IMR-90 (cell line): Measurements from ENCODE around the gene MAP3K13. TPM values are rescaled to one million over a fixed set of nuclear protein-coding genes. Genes with fewer than 3 reads are reported as not detected.

Experiments
- ATAC-seq: fragments of 200-7000 bp; cut with Tn5 transposase; 2 replicates; pipeline ENCODE4 v1.9.1; 2020; ENCODE audit warnings: low read depth, mild to moderate bottlenecking, moderate library complexity
- BruUV-seq: library from RNA; stranded (reverse); fragments of 400-500 nt; replicated peaks from 2 replicates; lab custom pipeline; 2021; lab: Mats Ljungman, UMichigan
- CTCF ChIA-PET: fragments of 300-600 bp; formaldehyde crosslinking; extraction: SDS; loops from one replicate; lab custom pipeline; 2021; ENCODE audit warnings: antibody characterized with exemption; lab: Yijun Ruan, JAX
- POLR2A ChIA-PET: fragments of 300-600 bp; sonication (Branson Sonifier 250); formaldehyde crosslinking; loops from one replicate; lab custom pipeline; 2022; ENCODE audit warnings: antibody characterized with exemption; ENCODE audit not compliant: unreplicated experiment; lab: Charles Lee
- DNase-seq: peaks from one replicate; pipeline ENCODE4 v3.0.0; 2013
- H2AFZ ChIP-seq: replicated peaks from 2 replicates; pipeline ENCODE3; 2013; ENCODE audit warnings: low read length, mild to moderate bottlenecking; ENCODE audit not compliant: poor library complexity
- H2AK5ac ChIP-seq: 2 replicates; pipeline ENCODE4 v1.6.1; 2013; ENCODE audit warnings: low read depth, low read length, inconsistent platforms
- H2AK9ac ChIP-seq: replicated peaks from 2 replicates; pipeline ENCODE3; 2013; ENCODE audit warnings: mild to moderate bottlenecking, low read depth, low read length, moderate library complexity; ENCODE audit not compliant: poor library complexity
- H2BK120ac ChIP-seq: 2 replicates; pipeline ENCODE4 v1.6.1; 2013; ENCODE audit warnings: low read depth, low read length, inconsistent platforms
- H2BK15ac ChIP-seq: 3 replicates; pipeline ENCODE4 v1.6.1; 2013; ENCODE audit warnings: low read depth, low read length, inconsistent platforms
- H2BK20ac ChIP-seq: 2 replicates; pipeline ENCODE4 v1.6.1; 2013; ENCODE audit warnings: low read depth, mild to moderate bottlenecking, inconsistent platforms, low read length, moderate library complexity
- H2BK5ac ChIP-seq: 2 replicates; pipeline ENCODE4 v1.6.1; 2013; ENCODE audit warnings: mild to moderate bottlenecking, low read depth, low read length, inconsistent platforms; ENCODE audit not compliant: poor library complexity, severe bottlenecking
- H3K14ac ChIP-seq: replicated peaks from 2 replicates; pipeline ENCODE4 v1.6.1; 2013; ENCODE audit warnings: low read depth, low read length, inconsistent platforms
- H3K18ac ChIP-seq: 2 replicates; pipeline ENCODE4 v1.6.1; 2013; ENCODE audit warnings: low read depth, low read length, control low read depth
- H3K23ac ChIP-seq: 2 replicates; pipeline ENCODE4 v1.6.1; 2013; ENCODE audit warnings: low read depth, low read length, inconsistent platforms
- H3K27ac ChIP-seq: 2 replicates; pipeline ENCODE4 v1.5.1; 2013; ENCODE audit warnings: mild to moderate bottlenecking, control low read depth, low read length; ENCODE audit not compliant: insufficient read depth
- H3K27me3 ChIP-seq: 2 replicates; pipeline ENCODE4 v1.6.1; 2013; ENCODE audit warnings: low read length; ENCODE audit not compliant: control insufficient read depth, insufficient read depth
- H3K36me3 ChIP-seq: 2 replicates; pipeline ENCODE4 v1.6.1; 2013; ENCODE audit warnings: low read length, mixed read lengths; ENCODE audit not compliant: control insufficient read depth, insufficient read depth
- H3K4ac ChIP-seq: 2 replicates; pipeline ENCODE4 v1.6.1; 2013; ENCODE audit warnings: low read depth, low read length, inconsistent platforms
- H3K4me1 ChIP-seq: 2 replicates; pipeline ENCODE4 v1.6.1; 2013; ENCODE audit warnings: low read length, mixed read lengths; ENCODE audit not compliant: control insufficient read depth, insufficient read depth
- H3K4me2 ChIP-seq: 2 replicates; pipeline ENCODE4 v1.6.1; 2013; ENCODE audit warnings: low read depth, mild to moderate bottlenecking, control low read depth, low read length, moderate library complexity
- H3K4me3 ChIP-seq: 2 replicates; pipeline ENCODE4 v1.5.1; 2013; ENCODE audit warnings: low read depth, mild to moderate bottlenecking, control low read depth, low read length, moderate library complexity; ENCODE audit not compliant: insufficient read depth
- H3K56ac ChIP-seq: 2 replicates; pipeline ENCODE4 v1.6.1; 2013; ENCODE audit warnings: low read length, inconsistent platforms; ENCODE audit not compliant: insufficient read depth; ENCODE audit errors: extremely low read depth
- H3K79me1 ChIP-seq, 2 experiments: 2 replicates each; pipeline ENCODE4 v1.6.1; 2013; ENCODE audit warnings: low read length in 2 of 2, inconsistent platforms in 1 of 2, low read depth in 1 of 2
- H3K9ac ChIP-seq: 2 replicates; pipeline ENCODE4 v1.6.1; 2013; ENCODE audit warnings: low read depth, low read length, control low read depth
- H3K9me1 ChIP-seq: 2 replicates; pipeline ENCODE4 v1.6.1; 2013; ENCODE audit warnings: low read length, inconsistent platforms; ENCODE audit not compliant: insufficient read depth
- H3K9me3 ChIP-seq: 2 replicates; pipeline ENCODE4 v1.6.1; 2013; ENCODE audit warnings: low read length; ENCODE audit not compliant: control insufficient read depth, insufficient read depth
- H4K20me1 ChIP-seq: 2 replicates; pipeline ENCODE4 v1.6.1; 2013; ENCODE audit warnings: low read length, inconsistent platforms; ENCODE audit not compliant: insufficient read depth
- H4K5ac ChIP-seq: 2 replicates; pipeline ENCODE4 v1.6.1; 2013; ENCODE audit warnings: mild to moderate bottlenecking, low read depth, low read length, control low read depth
- H4K8ac ChIP-seq, 2 experiments: 2 replicates each; pipeline ENCODE4 v1.6.1; 2013; ENCODE audit warnings: low read depth in 2 of 2, low read length in 2 of 2, control low read depth in 1 of 2, inconsistent platforms in 1 of 2
- H4K91ac ChIP-seq: 2 replicates; pipeline ENCODE4 v1.6.1; 2013; ENCODE audit warnings: low read depth, low read length, inconsistent platforms; ENCODE audit not compliant: insufficient read depth
- BHLHE40 ChIP-seq: fragments of 150-350 bp; IDR thresholded peaks from 2 replicates; pipeline ENCODE4 v1.6.1; 2016; ENCODE audit warnings: mild to moderate bottlenecking, low read depth, low read length
- CHD1 ChIP-seq: IDR thresholded peaks from 2 replicates; pipeline ENCODE4 v1.6.1; 2012; ENCODE audit warnings: low read depth, low read length, improper control_type of control experiment
- CTCF ChIP-seq: conservative IDR thresholded peaks from 2 replicates; pipeline ENCODE4 v1.5.1; 2012; ENCODE audit warnings: mild to moderate bottlenecking, low read depth, low read length, improper control_type of control experiment
- FOS ChIP-seq: fragments of 150-350 bp; IDR thresholded peaks from 2 replicates; pipeline ENCODE4 v1.6.1; 2016; ENCODE audit warnings: low read depth, low read length
- MAZ ChIP-seq: IDR thresholded peaks from 2 replicates; pipeline ENCODE4 v1.6.1; 2012; ENCODE audit warnings: low read depth, mild to moderate bottlenecking, low read length, improper control_type of control experiment, moderate library complexity, borderline replicate concordance
- MXI1 ChIP-seq: IDR thresholded peaks from 2 replicates; pipeline ENCODE4 v1.6.1; 2012; ENCODE audit warnings: low read depth, mild to moderate bottlenecking, low read length, moderate library complexity, borderline replicate concordance
- RAD21 ChIP-seq: IDR thresholded peaks from 2 replicates; pipeline ENCODE4 v1.6.1; 2012; ENCODE audit warnings: low read length, improper control_type of control experiment
- RCOR1 ChIP-seq: IDR thresholded peaks from 2 replicates; pipeline ENCODE4 v1.6.1; 2012; ENCODE audit warnings: mild to moderate bottlenecking, low read length, improper control_type of control experiment; ENCODE audit not compliant: insufficient replicate concordance
- SMC3 ChIP-seq: fragments of 150-350 bp; IDR thresholded peaks from 2 replicates; pipeline ENCODE4 v1.6.1; 2016; ENCODE audit warnings: low read depth, mild to moderate bottlenecking, antibody characterized with exemption, low read length, moderate library complexity
- WGBS, 2 experiments: methylation state at CpG; one replicate each; pipeline versions ENCODE4 v1.1.5 to v1.1.7; 2013; ENCODE audit warnings: missing lambda C conversion rate in 2 of 2; ENCODE audit not compliant: insufficient read length in 1 of 2; ENCODE audit errors: extremely low coverage in 2 of 2; 5-methylcytosine and 5-hydroxymethylcytosine counted together
- dilution Hi-C: fragments of 300-500 bp; cut with HindIII; formaldehyde crosslinking; loops from one replicate; pipeline ENCODE4 v1.14.3; 2018; ENCODE audit warnings: low sequenced_read_pairs; ENCODE audit not compliant: unreplicated experiment
- in situ Hi-C: fragments of 300-500 bp; cut with MboI; formaldehyde crosslinking; loops from 3 replicates; pipeline ENCODE4 v1.14.3; 2019; ENCODE audit warnings: low sequenced_read_pairs, inconsistent platforms, mixed read lengths
- intact Hi-C: fragments of 100-400 bp; cut with micrococcal nuclease; formaldehyde crosslinking; loops from 2 replicates; pipeline ENCODE4 v1.10.0; 2022
- polyA plus RNA-seq, 3 experiments: library from polyadenylated mRNA; depleted of rRNA; stranded (reverse); fragments of >200 nt; gene quantifications; 2 replicates each; pipeline ENCODE4 v1.2.3, GENCODE V29; 2012; ENCODE audit warnings: low replicate concordance in 1 of 3
- total RNA-seq: library from RNA; depleted of rRNA; stranded (reverse); fragments of >200 nt; gene quantifications from 2 replicates; pipeline ENCODE4 v1.2.3, GENCODE V29; 2012
- TF ChIP-seq, protein P1 (sequence below): fragments of 150-350 bp; IDR thresholded peaks from 2 replicates; pipeline ENCODE4 v1.6.1; 2016; ENCODE audit warnings: low read depth, mild to moderate bottlenecking, low read length, moderate library complexity, borderline replicate concordance

Gene MAP3K13
- total and polyA plus RNA-seq, 2 of the 4 experiments (the other 2 are of a cell fraction), result 9.9 to 17.6 TPM

DNA sequence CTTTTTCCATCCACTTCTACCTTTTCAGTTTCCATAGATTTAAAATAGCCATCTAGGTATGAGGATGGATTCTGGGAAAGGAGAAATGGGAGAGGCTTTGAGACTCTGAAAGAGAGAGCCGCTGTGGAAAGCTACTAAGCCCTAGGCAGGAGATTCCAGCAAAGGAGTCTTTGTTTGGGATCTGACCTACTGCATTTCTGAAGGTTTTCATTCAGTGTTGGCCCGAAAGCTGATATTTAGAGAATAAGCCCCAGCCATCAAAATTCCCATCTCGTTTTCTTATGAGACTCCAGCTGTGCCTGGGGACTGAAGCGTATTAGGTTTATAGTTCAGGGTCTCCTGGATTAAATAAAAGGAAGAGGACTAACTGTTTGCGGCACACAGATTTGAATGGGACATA is 170.0 kb downstream of the MAP3K13 start:
- H3K4me3 ChIP-seq, result no peak overlapping the region
- no peak overlapping the region for H2BK20ac ChIP-seq
- BruUV-seq, result no TSS peak
- H3K9ac ChIP-seq, result no peak overlapping the region
- DNase-seq (no peak), ATAC-seq (no peak)
- no peak overlapping the region for H2BK15ac ChIP-seq
- no peaks in the 10 kb centered on the region; the same call in 1 of the 2 replicates for H3K9me1 ChIP-seq
- H3K4me2 ChIP-seq, result no peak overlapping the region
- no peak overlapping the region for H3K14ac ChIP-seq
- no peaks in the 10 kb centered on the region for H3K79me1 ChIP-seq
- ChIA-PET POLR2A (no interaction called here), CTCF (no interaction called here)
- H3K27me3 ChIP-seq, result no peaks in the 10 kb centered on the region; the same call in 1 of the 2 replicates
- no peaks in the 10 kb centered on the region for H3K4me1 ChIP-seq
- no peak overlapping the region for H3K27ac ChIP-seq
- in situ Hi-C loops, result no loop called here
- dilution Hi-C loops, result no loop called here
- no peak overlapping the region for H2AK5ac ChIP-seq
- no peak overlapping the region for H3K18ac ChIP-seq
- H3K4ac ChIP-seq, result no peak overlapping the region
- no peak overlapping the region for H4K5ac ChIP-seq
- TF ChIP-seq RAD21 (no peak), CHD1 (no peak), MXI1 (no peak), CTCF (no peak), MAZ (no peak), BHLHE40 (no peak), FOS (no peak), SMC3 (no peak), RCOR1 (no peak)
- TF ChIP-seq, protein P1, sequence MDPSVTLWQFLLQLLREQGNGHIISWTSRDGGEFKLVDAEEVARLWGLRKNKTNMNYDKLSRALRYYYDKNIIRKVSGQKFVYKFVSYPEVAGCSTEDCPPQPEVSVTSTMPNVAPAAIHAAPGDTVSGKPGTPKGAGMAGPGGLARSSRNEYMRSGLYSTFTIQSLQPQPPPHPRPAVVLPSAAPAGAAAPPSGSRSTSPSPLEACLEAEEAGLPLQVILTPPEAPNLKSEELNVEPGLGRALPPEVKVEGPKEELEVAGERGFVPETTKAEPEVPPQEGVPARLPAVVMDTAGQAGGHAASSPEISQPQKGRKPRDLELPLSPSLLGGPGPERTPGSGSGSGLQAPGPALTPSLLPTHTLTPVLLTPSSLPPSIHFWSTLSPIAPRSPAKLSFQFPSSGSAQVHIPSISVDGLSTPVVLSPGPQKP, result no peak
- H4K20me1 ChIP-seq, result no peaks in the 10 kb centered on the region
- H2AK9ac ChIP-seq, result no peak overlapping the region
- no peaks in the 10 kb centered on the region for H3K9me3 ChIP-seq
- no peak overlapping the region for H4K8ac ChIP-seq
- no peak overlapping the region for H2BK5ac ChIP-seq
- H3K36me3 ChIP-seq, result no peaks in the 10 kb centered on the region
- no peak overlapping the region for H3K23ac ChIP-seq
- no peak overlapping the region for H2BK120ac ChIP-seq
- H2AFZ ChIP-seq, result no peak overlapping the region
- H3K56ac ChIP-seq, result no peak overlapping the region
- no CpG with 5 or more reads among the region's 5 CpGs for WGBS, 2 experiments
- no peak overlapping the region for H4K91ac ChIP-seq
- intact Hi-C loops, result no loop called here
